ENCODE measurements around the gene CSTPP1.

The CSTPP1 gene

GRCh38 chr11:46905806-46906205, 30.8 kb upstream of the CSTPP1 start:
- H3K36me3 ChIP-seq = no peaks in the 10 kb centered on the region
- DNase-seq = no peak
- no peaks in the 10 kb centered on the region for H3K27me3 ChIP-seq
- no peaks in the 10 kb centered on the region for H3K9me3 ChIP-seq
- TF ChIP-seq CTCF (IDR thresholded peaks at IDR 0.05; ENCODE audit: low read depth, low read length) = no peak
- H3K4me3 ChIP-seq (ENCODE audit: low read depth, low read length) = no peak overlapping the region
- no peaks in the 10 kb centered on the region for H3K4me1 ChIP-seq

GRCh38 chr11:46906609-46907041, 29.9 kb upstream of the CSTPP1 start:
- Histone ChIP-seq H3K36me3 (no peaks in the 10 kb centered on the region), H3K4me3 (ENCODE audit: low read depth, low read length) (no peak overlapping the region), H3K9me3 (no peaks in the 10 kb centered on the region), H3K4me1 (no peaks in the 10 kb centered on the region), H3K27me3 (no peaks in the 10 kb centered on the region)
- no peak for DNase-seq
- TF ChIP-seq CTCF (IDR thresholded peaks at IDR 0.05; ENCODE audit: low read depth, low read length) = no peak

GRCh38 chr11:46907606-46908005, 29.0 kb upstream of the CSTPP1 start:
- H3K4me1 ChIP-seq = no peaks in the 10 kb centered on the region
- H3K27me3 ChIP-seq = no peaks in the 10 kb centered on the region
- no peak for TF ChIP-seq CTCF (IDR thresholded peaks at IDR 0.05; ENCODE audit: low read depth, low read length)
- H3K36me3 ChIP-seq = no peaks in the 10 kb centered on the region
- no peaks in the 10 kb centered on the region for H3K9me3 ChIP-seq
- no peak for DNase-seq
- H3K4me3 ChIP-seq (ENCODE audit: low read depth, low read length) = no peak overlapping the region

- no peak for TF ChIP-seq CTCF (IDR thresholded peaks at IDR 0.05; ENCODE audit: low read depth, low read length)
- Histone ChIP-seq H3K27me3 (peaks cover 10% of the 10 kb centered on the region), H3K4me3 (ENCODE audit: low read depth, low read length) (no peak overlapping the region), H3K9me3 (no peaks in the 10 kb centered on the region), H3K36me3 (no peaks in the 10 kb centered on the region), H3K4me1 (no peaks in the 10 kb centered on the region)
- DNase-seq = no peak
Measured at GRCh38 chr11:46912526-46913150, 23.9 kb upstream of the CSTPP1 start.

- Histone ChIP-seq H3K27me3 (peaks cover 15% of the 10 kb centered on the region), H3K9me3 (no peaks in the 10 kb centered on the region), H3K4me3 (ENCODE audit: low read depth, low read length) (no peak overlapping the region), H3K36me3 (no peaks in the 10 kb centered on the region), H3K4me1 (no peaks in the 10 kb centered on the region)
- TF ChIP-seq CTCF (IDR thresholded peaks at IDR 0.05; ENCODE audit: low read depth, low read length) = no peak
- DNase-seq = no peak
Measured at GRCh38 chr11:46913484-46913883, 23.1 kb upstream of the CSTPP1 start.

GRCh38 chr11:46914363-46914762, 22.2 kb upstream of the CSTPP1 start:
- Histone ChIP-seq H3K4me1 (no peaks in the 10 kb centered on the region), H3K9me3 (no peaks in the 10 kb centered on the region), H3K4me3 (ENCODE audit: low read depth, low read length) (no peak overlapping the region), H3K36me3 (no peaks in the 10 kb centered on the region), H3K27me3 (peaks cover 15% of the 10 kb centered on the region)
- TF ChIP-seq CTCF (IDR thresholded peaks at IDR 0.05; ENCODE audit: low read depth, low read length) = no peak
- peak; percentile 15 for DNase-seq
